A673 (cell line): ENCODE results near the gene ZNF428.

ENCODE experiments used
- CTCF ChIP-seq: fragments of 300-800, 200-600 bp; sonication (generic); conservative IDR thresholded peaks from 2 replicates; pipeline ENCODE4 v1.5.1; 2017; ENCODE audit warnings: low read depth, mild to moderate bottlenecking, antibody characterized with exemption, low read length, moderate library complexity, mixed read lengths
- EZH2 ChIP-seq: fragments of 200-600 bp; sonication (generic); IDR thresholded peaks from 2 replicates; pipeline ENCODE4 v1.6.1; 2017; ENCODE audit warnings: borderline replicate concordance, low read depth, mild to moderate bottlenecking, mixed read lengths, antibody characterized with exemption, low read length; ENCODE audit not compliant: poor library complexity, severe bottlenecking

DNA sequence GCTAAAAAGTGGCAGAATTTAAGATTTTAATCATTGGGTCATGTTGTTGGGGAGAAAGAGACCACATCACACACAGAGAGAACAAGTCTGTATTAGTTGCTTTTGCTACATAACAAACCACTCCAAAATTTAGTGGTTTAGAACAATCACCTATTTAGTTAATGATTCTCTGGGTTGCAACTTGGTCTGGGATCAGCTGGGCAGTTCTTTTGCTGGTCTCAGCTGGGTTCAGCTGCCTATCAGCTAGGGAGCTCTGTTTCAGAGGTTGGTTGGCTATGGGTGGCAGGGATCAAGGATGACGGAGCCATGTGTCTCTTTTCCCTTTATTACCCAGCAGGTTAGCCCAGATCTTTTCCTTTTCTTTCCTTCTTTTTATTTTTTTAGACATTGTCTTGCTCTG is 34.9 kb downstream of the ZNF428 start:
- TF ChIP-seq EZH2 (no peak), CTCF (no peak)
